K562 (cell line): ENCODE data around the gene NTSR1. TPM values are rescaled to one million over a fixed set of nuclear protein-coding genes. Genes with fewer than 3 reads are reported as not detected.

Source experiments
- JUND ChIP-seq, 2 experiments: IDR thresholded peaks; 2 replicates in 1 of 2; 3 replicates in 1 of 2; pipeline ENCODE4 v1.6.1; 2011; ENCODE audit warnings: borderline replicate concordance in 2 of 2, low read depth in 2 of 2, low read length in 2 of 2, improper control_type of control experiment in 1 of 2, missing biosample characterization in 1 of 2, missing genetic modification characterization in 1 of 2, missing genetic modification reagents in 1 of 2
- KDM4B ChIP-seq, 2 experiments: fragments of 450-650 bp in 1 of 2; sonication (generic) in 1 of 2; IDR thresholded peaks; 2 replicates each; pipeline ENCODE4 v1.6.1; 2016 to 2017; ENCODE audit warnings: borderline replicate concordance in 2 of 2, antibody characterized with exemption in 1 of 2, low read depth in 1 of 2, mild to moderate bottlenecking in 1 of 2
- POLR3G ChIP-seq: IDR thresholded peaks from 2 replicates; pipeline ENCODE4 v1.6.1; 2011; ENCODE audit not compliant: insufficient read length, insufficient replicate concordance; ENCODE audit errors: extremely low read depth
- RBM15 ChIP-seq: fragments of 200-400 bp; formaldehyde crosslinking; IDR thresholded peaks from 2 replicates; pipeline ENCODE4 v1.6.1; 2018; ENCODE audit warnings: mild to moderate bottlenecking, low read length, moderate library complexity; ENCODE audit not compliant: insufficient read depth
- RBM39 ChIP-seq: fragments of 200-400 bp; formaldehyde crosslinking; optimal IDR thresholded peaks from 2 replicates; pipeline ENCODE3; 2018; ENCODE audit warnings: low read depth, low read length
- RFX5 ChIP-seq: IDR thresholded peaks from 2 replicates; pipeline ENCODE4 v1.6.1; 2011; ENCODE audit warnings: low read depth, mild to moderate bottlenecking, improper control_type of control experiment, low read length
- ZNF311 ChIP-seq: fragments of 250-450 bp; sonication (Bioruptor Pico); IDR thresholded peaks from 2 replicates; pipeline ENCODE4 v1.4.0; 2020; ENCODE audit warnings: mild to moderate bottlenecking, moderate library complexity
- ZNF324 ChIP-seq: fragments of 250-450 bp; sonication (Bioruptor Pico); IDR thresholded peaks from 2 replicates; pipeline ENCODE4 v1.4.0; 2020; ENCODE audit warnings: mild to moderate bottlenecking
- polyA plus RNA-seq, 8 experiments: library from polyadenylated mRNA; depleted of rRNA in 4 of 8; stranded (reverse) in 5 of 8; unstranded in 3 of 8; fragments of >200 nt; fragmentation: Nextera tagmentation in 2 of 8; fragmentation: Illumina TruSeq in 1 of 8; extraction: Ambion mirVana in 2 of 8; extraction: Trizol in 1 of 8; gene quantifications; 2 replicates each; pipeline versions ENCODE4 v1.2.1 to v1.2.3, GENCODE V29; 2011 to 2014; ENCODE audit warnings: inconsistent platforms in 1 of 8, missing spikeins in 1 of 8
- total RNA-seq, 7 experiments: library from RNA; depleted of rRNA in 6 of 7; stranded (reverse); fragments of >200 nt in 6 of 7; fragmentation: Illumina TruSeq in 2 of 7; extraction: Trizol in 2 of 7; gene quantifications; 2 replicates each; pipeline versions ENCODE4 v1.2.1 to v1.2.3, GENCODE V29; 2011 to 2021; ENCODE audit warnings: low replicate concordance in 1 of 7
- TF ChIP-seq, protein P1 (sequence below): fragments of 450-650 bp; formaldehyde crosslinking; IDR thresholded peaks from 2 replicates; pipeline ENCODE4 v1.4.0; 2022; ENCODE audit warnings: missing genetic modification characterization
- TF ChIP-seq, protein P2 (sequence below): fragments of 450-650 bp; conservative IDR thresholded peaks from 2 replicates; pipeline ENCODE4 v1.6.1; 2016; ENCODE audit warnings: missing genetic modification characterization, low read depth, mild to moderate bottlenecking, missing compliant biosample characterization, moderate library complexity
- TF ChIP-seq, protein P3 (sequence below): fragments of 250-450 bp; sonication (Bioruptor Pico); IDR thresholded peaks from 2 replicates; pipeline ENCODE4 v1.8.0; 2022; ENCODE audit warnings: inconsistent platforms
- TF ChIP-seq, protein P4 (sequence below), 2 experiments: IDR thresholded peaks in 1 of 2; conservative IDR thresholded peaks in 1 of 2; 2 replicates each; pipeline ENCODE4 v1.6.1; 2016; ENCODE audit warnings: low read depth in 2 of 2, mild to moderate bottlenecking in 1 of 2, missing compliant biosample characterization in 1 of 2, missing genetic modification characterization in 1 of 2, moderate library complexity in 1 of 2
- TF ChIP-seq, protein P5 (sequence below): fragments of 250-450 bp; sonication (Bioruptor Pico); IDR thresholded peaks from 2 replicates; pipeline ENCODE4 v1.4.0; 2020; ENCODE audit warnings: mild to moderate bottlenecking
- TF ChIP-seq, protein P6 (sequence below): sonication (generic); formaldehyde crosslinking; IDR thresholded peaks from 2 replicates; pipeline ENCODE4 v1.4.0; 2020; ENCODE audit warnings: mild to moderate bottlenecking, missing genetic modification reagents

The NTSR1 gene
- total and polyA plus RNA-seq, 9 of the 15 experiments (the other 6 are each of a cell fraction or from before 2014, with no cell fraction given) = 0.04 to 0.40 (median 0.13) TPM; not detected in 3

DNA sequence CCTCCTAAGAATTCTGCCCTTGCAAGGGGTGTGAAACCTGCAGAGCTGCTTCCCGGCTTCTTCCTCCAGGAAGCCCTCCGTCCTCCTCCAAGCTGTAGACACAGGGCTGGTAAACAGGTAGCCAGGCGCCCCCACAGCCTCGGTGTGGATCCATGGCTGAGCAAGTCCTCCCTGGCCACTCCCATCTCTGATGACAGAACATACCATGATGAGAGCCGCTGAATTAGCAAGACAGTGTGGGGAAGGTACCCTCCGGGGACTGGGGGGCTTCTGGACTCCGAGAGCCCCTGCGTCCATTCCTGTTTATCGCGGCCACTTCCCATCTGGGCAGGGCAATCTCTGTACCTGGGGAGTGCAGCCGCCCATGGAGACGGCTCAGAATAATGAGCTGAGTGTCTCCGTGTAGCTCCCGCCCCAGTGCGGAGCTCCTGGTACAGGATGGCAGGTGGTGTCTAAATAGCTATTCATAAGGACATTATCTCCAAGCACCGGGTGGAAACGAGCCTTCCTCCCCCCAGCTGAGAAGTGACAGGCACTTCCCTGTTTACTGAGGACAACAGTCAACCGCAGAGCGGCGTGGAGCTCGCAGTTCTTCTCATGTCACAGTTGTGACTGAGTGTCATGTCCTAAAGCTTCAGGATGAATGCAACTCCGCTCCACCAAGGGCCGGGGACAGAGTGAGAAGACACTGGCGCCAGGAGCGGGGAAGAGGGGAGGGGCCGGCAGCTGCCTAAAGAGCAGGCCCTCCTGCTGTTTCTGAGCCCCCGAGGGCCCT lies 22.7 kb upstream of the NTSR1 start (continued):
- TF ChIP-seq, protein P1, sequence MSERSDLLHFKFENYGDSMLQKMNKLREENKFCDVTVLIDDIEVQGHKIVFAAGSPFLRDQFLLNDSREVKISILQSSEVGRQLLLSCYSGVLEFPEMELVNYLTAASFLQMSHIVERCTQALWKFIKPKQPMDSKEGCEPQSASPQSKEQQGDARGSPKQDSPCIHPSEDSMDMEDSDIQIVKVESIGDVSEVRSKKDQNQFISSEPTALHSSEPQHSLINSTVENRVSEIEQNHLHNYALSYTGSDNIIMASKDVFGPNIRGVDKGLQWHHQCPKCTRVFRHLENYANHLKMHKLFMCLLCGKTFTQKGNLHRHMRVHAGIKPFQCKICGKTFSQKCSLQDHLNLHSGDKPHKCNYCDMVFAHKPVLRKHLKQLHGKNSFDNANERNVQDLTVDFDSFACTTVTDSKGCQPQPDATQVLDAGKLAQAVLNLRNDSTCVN (CRISPR knock-in tag) = no peak
- TF ChIP-seq, protein P2, sequence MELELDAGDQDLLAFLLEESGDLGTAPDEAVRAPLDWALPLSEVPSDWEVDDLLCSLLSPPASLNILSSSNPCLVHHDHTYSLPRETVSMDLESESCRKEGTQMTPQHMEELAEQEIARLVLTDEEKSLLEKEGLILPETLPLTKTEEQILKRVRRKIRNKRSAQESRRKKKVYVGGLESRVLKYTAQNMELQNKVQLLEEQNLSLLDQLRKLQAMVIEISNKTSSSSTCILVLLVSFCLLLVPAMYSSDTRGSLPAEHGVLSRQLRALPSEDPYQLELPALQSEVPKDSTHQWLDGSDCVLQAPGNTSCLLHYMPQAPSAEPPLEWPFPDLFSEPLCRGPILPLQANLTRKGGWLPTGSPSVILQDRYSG = no peak
- TF ChIP-seq RBM15 (no peak), ZNF311 (CRISPR knock-in tag) (no peak), JUND (IDR thresholded peaks at IDR 0.05; ENCODE audit: borderline replicate concordance, low read depth, low read length) (peak; percentile 43), JUND (tag; IDR thresholded peaks at IDR 0.05; ENCODE audit: borderline replicate concordance, low read depth, low read length) (peak; percentile 37; the same call in 1 of the 3 replicates), ZNF324 (no peak), KDM4B (IDR thresholded peaks at IDR 0.05; ENCODE audit: borderline replicate concordance in 2 of 2, low read depth in 1 of 2) (no peak; a peak in 1 of 4 replicates), RFX5 (no peak), RBM39 (no peak), POLR3G (no peak)
- TF ChIP-seq, protein P3, sequence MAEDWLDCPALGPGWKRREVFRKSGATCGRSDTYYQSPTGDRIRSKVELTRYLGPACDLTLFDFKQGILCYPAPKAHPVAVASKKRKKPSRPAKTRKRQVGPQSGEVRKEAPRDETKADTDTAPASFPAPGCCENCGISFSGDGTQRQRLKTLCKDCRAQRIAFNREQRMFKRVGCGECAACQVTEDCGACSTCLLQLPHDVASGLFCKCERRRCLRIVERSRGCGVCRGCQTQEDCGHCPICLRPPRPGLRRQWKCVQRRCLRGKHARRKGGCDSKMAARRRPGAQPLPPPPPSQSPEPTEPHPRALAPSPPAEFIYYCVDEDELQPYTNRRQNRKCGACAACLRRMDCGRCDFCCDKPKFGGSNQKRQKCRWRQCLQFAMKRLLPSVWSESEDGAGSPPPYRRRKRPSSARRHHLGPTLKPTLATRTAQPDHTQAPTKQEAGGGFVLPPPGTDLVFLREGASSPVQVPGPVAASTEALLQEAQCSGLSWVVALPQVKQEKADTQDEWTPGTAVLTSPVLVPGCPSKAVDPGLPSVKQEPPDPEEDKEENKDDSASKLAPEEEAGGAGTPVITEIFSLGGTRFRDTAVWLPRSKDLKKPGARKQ (CRISPR knock-in tag) = no peak
- TF ChIP-seq, protein P4, sequence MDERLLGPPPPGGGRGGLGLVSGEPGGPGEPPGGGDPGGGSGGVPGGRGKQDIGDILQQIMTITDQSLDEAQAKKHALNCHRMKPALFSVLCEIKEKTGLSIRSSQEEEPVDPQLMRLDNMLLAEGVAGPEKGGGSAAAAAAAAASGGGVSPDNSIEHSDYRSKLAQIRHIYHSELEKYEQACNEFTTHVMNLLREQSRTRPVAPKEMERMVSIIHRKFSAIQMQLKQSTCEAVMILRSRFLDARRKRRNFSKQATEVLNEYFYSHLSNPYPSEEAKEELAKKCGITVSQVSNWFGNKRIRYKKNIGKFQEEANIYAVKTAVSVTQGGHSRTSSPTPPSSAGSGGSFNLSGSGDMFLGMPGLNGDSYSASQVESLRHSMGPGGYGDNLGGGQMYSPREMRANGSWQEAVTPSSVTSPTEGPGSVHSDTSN (CRISPR knock-in tag; IDR thresholded peaks at IDR 0.05; ENCODE audit: low read depth) = peak; percentile 30; the same call in 1 of the 2 replicates
- TF ChIP-seq, protein P4 (tag; conservative IDR thresholded peaks at IDR 0.05; ENCODE audit: low read depth) = peak; percentile 61; the same call in 1 of the 2 replicates
- TF ChIP-seq, protein P5, sequence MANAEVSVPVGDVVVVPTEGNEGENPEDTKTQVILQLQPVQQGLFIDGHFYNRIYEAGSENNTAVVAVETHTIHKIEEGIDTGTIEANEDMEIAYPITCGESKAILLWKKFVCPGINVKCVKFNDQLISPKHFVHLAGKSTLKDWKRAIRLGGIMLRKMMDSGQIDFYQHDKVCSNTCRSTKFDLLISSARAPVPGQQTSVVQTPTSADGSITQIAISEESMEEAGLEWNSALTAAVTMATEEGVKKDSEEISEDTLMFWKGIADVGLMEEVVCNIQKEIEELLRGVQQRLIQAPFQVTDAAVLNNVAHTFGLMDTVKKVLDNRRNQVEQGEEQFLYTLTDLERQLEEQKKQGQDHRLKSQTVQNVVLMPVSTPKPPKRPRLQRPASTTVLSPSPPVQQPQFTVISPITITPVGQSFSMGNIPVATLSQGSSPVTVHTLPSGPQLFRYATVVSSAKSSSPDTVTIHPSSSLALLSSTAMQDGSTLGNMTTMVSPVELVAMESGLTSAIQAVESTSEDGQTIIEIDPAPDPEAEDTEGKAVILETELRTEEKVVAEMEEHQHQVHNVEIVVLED (CRISPR knock-in tag) = no peak
- TF ChIP-seq, protein P6, sequence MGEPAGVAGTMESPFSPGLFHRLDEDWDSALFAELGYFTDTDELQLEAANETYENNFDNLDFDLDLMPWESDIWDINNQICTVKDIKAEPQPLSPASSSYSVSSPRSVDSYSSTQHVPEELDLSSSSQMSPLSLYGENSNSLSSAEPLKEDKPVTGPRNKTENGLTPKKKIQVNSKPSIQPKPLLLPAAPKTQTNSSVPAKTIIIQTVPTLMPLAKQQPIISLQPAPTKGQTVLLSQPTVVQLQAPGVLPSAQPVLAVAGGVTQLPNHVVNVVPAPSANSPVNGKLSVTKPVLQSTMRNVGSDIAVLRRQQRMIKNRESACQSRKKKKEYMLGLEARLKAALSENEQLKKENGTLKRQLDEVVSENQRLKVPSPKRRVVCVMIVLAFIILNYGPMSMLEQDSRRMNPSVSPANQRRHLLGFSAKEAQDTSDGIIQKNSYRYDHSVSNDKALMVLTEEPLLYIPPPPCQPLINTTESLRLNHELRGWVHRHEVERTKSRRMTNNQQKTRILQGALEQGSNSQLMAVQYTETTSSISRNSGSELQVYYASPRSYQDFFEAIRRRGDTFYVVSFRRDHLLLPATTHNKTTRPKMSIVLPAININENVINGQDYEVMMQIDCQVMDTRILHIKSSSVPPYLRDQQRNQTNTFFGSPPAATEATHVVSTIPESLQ = no peak
